Activated T-cell treated with anti-CD3 and anti-CD28 coated beads for 48 hours (primary cell): ENCODE results near the gene KIF13A.
"Not testable (repeated sequence)": the region's sequence is repeated elsewhere in the genome, so short reads cannot be mapped to it uniquely, and the experiment has no call there.

Experiments used
- DNase-seq: peaks from one replicate; pipeline ENCODE4 v3.0.0-alpha.2; 2020; ENCODE audit warnings: low read depth

KIF13A gene

DNA sequence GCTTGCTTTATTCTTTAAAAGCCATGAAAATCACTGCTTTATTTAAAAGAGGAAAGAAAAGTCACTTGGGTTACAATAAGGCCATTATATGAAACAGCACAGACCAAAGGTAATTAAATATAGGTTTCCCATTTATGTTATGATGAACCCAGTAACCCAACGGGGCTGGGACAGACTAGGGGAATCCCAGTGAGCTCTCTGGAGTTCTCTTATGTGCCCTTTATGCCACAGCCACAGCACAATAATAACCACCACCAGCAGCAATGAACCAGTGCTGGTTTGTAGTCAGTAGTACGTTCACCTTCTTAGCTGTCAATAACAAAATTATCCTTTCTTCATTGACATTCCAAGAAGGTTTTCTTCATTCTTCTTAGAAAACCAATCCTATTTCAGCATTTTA is 87.4 kb downstream of the KIF13A start:
- no peak for DNase-seq

DNA sequence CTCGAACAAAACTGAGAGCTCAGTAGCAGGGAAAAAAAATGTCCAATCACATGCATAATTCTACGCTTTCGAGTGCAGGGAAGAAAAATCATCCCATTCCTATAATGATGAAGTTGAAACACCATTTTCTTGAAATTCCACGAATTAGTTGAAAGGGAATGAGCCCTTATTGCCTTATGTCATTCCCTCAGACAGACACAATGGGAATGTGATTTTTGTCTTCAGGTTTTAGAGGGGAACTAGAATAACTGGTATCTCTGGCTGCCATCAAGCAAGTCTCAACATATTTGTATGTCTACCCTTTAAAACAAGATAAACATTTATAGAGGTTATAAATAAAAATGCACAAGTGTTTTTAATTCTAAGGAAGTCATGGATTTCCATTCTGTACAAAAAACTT is 87.9 kb downstream of the KIF13A start:
- DNase-seq = no peak

DNA sequence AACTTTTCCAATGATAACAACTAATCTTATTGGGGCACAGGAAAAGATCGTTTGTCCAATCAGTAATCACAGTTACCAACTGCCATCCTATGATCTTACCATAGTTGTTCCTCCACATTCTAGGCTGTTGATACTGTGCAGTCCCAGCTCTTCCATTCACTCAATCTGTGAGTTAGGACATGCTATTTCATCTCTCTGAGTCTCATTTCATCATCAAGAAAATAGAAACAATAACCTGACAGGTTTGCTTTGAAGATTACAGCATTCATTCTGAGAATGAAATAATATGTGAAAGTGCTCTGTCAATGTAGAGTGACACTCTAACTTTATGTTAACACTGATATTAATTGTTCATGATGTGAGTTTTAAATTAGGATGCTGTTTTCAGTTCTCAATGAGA is 89.8 kb downstream of the KIF13A start:
- DNase-seq = no peak

DNA sequence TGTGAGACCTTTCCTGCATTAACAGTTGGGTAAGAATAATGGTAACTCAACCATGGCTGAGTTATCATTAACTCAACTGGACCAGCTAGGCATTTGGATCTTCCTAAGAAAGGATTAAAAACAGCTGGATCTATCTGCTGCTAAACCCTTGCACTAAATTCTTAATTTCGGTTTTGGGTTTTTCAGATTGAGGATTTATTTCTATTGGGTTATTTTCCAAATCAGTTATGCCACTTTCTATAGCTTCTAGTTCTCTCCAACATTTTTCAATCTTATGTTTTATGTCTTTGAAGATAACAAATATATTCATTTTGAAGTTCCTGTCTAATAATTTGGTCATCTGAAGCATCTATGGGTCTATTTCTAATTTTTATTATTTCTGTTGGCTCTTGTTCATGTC is 92.5 kb downstream of the KIF13A start:
- no peak for DNase-seq

DNA sequence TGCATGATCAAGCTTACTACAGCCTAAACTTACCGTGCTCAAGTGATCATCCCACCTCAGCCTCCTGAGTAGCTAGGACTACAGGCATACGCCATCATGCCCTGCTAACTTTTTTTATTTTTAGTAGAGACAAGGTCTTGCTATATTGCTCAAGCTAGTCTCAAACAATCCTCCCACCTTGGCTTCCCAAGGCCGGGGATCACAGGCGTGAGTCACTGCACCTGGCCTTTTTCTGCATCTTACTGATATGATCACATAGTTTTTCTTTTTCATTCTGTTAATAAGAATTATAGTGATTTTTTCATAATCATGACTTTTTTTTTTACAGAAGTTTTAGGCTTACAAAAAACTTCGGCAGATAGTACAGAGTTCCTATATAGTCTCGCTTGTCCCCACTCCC is 93.2 kb downstream of the KIF13A start:
- DNase-seq = no peak

DNA sequence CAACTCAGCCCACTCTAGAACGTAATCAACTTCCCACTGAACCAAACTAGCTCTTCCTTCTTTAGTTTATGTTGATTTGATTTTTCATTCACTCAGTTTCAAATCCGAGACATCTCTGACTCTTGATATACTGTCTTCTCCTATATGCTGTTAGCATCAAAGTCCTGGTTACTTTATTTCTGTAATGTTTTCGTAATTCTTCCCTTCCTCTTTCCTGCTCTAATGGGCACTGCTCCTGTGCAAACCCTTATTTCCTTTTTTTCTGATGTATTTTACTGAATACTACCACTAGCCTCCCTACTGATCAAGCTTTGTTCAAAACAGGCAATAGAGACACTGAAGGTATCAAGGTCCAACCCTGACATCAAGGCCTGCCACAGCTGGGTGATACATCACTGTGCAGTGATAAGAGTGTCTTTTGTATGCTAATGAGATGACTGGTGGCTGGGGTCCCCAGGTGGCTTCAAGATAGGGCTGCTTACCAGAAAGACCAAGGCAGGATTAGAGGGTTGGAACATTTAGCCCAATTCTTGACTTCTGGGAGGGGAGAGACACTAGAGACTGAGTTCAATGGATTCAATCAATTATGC is 95.2 kb downstream of the KIF13A start:
- no peak for DNase-seq

DNA sequence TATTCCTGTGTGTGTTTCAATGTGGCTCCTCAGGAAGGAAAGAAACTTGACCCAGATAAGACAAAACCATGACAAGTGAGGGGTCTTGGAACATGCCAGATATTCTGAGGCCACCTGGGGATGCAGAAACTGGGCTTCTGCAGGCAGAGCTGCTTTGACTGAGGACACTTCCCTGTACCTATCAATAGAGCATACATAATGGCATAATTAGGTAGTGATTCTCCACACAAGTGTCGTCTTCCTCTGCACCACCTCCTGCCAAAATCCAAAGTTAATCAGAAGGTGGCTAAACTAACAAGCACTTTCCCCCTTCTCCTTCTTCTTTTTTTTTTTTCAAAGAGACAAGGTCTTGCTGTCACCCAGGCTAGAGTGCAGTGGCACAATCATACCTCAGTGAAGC is 97.1 kb downstream of the KIF13A start:
- DNase-seq = no peak

DNA sequence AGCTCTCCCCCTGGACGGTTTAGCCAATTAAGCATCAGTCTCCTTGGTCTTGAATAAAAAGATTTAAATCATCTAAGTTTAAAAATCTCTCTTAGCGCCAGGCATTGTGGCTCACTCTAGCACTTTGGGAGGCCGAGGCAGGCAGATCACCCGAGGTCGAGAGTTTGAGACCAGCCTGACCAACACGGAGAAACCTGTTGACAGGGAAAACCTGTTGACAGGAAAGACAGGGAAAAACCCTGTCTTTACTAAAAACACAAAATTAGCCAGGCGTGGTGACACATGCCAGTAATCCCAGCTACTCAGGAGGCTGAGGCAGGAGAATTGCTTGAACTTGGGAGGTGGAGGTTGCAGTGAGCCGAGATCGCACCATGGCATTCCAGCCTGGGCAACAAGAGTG is 97.7 kb downstream of the KIF13A start:
- not testable (repeated sequence) for DNase-seq

DNA sequence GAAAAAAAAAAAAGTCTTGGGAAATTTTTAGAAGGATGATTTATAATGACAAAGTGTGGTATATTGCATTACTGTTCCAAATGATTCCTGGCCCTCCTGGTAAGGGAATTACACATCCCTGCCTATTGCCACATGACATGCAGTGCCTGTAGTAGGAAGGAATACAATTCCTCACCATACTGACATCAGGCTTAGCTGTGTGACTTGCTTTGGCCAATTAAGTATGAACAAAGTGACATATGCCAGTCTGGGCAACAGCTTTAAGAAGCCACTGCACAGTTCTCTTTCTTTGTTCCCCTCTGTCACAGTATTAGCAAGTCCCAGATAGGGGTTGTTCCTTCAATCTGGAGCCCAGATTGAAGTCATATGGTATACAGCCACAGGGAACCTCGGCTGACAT is 100.5 kb downstream of the KIF13A start:
- DNase-seq = no peak

DNA sequence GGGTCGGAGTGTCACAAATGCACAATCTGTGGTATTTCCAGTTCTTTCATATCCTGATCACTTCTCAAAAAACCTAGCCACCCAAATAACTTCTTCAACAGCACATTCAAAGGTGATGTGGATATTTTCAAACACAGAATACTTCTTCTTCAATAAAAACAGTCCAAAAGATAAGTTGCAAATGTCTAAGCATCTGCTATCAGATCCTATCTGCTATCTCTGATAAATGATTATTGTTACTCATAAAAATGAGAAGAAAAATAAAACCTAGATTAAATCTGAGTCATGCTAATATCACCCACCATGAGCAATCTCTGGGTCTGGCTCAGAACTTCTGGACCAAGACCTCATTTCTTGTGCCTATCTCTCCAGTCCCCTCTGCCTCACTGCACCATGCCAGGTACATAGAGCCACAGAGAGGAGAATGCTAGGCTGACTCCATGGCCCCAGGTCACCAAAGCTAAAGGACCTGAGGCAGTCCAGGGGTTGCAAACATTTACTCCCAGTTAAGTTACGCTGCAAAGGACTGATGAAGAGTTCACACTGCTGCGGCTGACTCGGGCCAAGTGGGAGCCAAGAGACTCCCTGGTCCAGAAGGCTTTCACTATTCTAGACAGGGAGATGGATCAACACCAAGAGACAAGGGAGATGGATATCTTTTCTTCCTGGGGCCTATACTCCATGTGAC is 101.4 kb downstream of the KIF13A start:
- DNase-seq = no peak

DNA sequence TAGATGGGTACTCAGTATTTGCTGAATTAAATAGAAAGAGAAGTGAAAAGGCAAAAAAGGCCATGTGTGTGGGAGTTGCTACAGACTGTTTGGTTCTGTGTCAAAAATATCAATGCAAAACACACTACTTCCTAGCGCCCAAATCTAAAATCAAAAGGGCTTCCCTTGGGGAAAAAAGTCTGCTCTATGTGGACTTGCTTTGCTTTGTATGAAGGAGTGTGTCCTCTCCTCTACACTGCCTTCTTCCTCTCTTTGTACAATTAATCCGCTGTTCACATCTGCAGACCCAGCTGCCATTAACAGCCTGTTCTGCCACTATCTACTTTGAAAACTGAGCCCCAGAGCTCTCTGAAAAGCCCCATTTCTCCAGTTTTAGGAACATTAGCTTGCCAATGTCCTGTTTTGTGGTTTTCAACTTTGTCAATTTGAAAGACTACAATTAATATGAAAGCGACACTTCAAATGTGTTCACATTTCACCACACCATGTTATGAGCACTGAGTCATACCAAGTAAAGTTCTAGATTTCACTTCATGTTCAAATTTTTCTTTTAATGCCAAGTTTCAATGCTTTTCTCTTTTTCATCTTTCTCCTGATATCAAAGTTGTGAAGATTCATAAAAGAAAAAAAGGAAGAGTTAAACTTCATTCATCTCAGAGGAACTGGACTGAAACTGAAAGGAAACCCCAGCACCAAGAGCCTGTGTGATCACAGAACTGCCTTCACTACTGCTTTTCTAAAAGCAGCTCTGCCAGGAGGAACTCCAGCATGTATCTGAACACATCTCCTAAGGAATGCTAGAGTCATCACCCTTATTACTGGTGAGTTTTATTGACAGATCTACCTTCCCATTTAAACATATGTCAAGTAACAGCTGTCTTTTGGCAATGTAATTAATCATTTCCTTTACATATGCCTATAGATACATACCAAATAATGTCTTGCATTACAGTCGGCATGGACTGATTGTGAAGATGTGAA is 102.6 kb downstream of the KIF13A start:
- no peak for DNase-seq

DNA sequence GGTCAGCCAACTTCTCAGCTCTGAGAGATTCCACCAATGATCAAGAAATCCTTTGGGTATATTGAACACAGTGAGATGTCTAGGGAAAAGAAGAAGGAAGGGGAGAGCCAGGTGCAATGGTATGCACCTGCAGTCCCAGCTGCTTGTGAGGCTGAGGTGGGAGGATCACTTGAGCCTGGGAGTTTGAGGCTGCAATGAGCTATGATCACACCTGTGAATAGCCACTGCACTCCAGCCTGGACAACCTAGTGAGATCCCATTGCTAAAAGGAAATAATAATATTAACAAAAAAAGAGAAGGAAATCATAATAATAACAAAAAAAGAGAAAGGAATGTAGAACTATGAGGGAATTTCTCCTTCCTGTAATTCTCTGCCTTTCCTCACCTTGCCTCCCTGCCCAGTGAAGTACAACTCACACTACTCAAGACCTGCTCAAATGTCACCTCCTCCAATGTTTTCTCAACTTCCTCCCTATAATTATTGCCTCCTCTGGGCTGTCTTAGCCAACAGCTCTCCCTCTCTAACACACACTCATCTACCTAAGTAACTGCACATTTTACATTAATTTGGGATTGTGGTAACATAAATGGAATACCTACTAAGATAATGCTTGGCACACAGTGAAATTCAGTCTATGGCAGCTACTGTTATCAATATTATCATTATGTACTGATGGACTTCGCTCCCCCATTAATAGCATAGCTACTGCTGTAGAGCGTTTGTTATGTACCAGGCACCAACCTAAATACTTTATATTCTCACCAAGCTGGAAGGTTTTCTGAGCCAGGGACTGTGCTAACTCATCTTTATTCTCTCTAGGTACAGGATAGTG is 103.6 kb downstream of the KIF13A start:
- no peak for DNase-seq

DNA sequence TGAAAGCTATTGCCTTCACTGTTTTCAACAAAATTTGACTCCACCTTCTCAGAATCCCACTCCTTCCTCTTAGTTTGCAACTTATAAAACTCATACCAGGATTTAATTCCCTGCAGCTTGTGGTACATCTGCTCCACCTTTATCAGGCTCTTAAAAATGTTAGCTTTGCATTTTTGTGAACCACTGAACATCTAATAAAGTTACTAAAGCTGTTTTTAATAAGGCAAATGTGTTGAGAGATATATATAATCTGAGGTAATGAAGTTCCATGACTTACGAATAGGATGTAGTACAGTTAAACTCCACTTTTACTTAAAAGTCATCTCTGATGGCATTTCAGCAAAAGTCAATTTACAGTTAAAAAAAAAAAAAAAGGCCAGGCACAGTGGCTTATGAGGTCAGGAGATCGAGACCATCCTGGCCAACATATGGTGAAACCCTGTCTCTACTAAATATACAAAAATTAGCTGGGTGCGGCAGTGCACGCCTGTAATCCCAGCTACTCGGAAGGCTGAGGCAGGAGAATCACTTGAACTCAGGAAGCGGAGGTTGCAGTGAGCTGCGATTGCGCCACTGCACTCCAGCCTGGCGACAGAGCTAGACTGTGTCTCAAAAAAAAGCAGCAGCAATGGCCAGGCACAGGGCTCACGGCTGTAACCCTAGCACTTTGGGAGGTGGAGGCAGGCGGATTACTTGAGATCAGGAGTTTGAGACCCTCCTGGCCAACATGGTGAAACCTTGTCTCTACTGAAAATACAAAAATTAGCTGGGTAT is 106.2 kb downstream of the KIF13A start:
- DNase-seq = no peak

DNA sequence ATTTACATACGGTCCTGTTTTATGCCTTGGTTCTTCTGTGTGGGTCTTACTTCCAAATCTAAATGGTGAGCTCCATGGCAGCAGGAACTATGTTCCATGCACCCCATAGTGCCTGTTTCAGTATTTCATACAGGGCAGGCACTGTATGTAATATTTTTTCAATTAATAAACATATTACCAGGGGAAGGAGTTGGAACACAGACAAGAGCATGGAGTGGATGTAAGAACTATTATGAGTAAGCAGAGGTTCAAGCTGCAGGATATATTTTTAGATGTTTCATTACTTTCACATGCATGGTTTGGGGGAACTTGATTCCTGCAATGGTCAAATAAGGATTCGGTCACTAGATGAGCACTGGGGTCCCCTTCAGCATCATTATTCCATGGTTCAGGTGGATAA is 108.3 kb downstream of the KIF13A start:
- DNase-seq = no peak

DNA sequence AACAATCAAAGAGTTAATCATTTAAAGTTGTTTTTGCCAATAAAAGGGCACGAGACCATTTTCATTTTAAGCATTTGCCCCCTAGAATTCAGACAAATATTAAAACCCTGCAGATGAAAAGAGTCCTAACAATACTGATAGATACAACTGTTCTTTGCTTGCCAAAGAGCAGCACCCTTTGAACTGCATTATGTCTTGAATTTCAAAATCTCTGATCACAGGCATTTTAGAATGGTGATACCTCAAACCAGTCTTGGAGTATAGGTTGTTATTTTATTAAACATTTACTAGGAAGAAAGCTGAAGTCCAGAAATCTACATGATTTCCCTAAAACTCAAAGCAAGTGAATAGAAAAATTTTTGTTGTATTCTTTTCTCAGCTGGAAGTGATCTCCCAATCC is 108.7 kb downstream of the KIF13A start:
- no peak for DNase-seq

DNA sequence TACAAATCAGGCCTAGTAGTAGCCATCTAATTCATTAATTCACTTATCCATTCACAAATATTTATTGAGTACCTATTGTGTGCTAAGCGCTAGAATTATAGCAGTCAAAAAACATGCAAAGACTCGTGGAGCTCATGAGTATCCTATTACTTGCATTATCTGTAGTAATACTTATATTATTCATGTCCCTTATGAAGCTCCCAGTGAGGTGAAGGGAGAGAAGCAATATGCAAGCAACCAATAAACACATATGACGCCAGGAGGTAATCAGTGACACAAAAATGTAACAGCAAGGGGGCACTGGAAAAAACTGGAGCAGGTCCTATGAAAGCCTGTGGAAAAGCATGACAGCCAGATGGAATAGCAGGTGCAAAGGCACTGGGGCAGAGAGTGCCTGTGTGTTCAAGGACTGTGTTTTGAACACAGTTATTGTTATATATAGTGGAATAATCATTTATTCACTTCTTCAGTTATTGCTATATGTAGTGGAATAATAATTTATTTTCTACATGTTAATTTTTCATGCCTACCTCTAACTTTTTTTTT is 109.5 kb downstream of the KIF13A start:
- no peak for DNase-seq

DNA sequence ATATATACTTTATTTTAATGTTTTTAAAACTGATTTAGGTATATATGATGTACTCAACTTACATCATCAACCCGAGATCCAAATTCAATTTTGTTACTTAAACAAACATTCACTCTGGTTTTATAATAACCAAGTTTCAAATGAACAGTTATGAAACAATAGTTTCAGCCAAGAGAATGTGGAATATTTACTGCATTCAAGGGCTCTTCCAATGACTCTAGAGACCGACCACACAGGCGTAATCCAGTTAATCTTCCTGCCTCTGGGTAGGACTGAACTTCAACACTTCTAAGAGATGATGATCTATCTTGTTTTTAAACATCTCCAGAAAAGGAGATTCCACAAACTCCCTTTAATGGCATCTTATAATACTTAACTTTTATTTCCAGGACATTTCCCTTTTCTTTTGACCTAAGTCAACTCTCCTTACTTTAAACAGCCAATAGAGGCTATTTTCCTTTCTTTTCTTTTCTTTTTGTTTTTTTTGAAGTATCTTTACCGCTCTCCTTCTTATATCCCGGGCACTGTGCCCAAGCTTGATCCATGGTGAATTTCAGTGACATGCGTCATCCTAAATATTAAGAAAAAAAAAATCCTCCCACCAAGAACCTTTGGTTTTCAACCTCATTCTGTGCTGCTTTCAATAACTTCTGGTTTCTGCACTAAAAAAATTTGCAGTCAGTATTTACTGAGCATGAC is 110.1 kb downstream of the KIF13A start:
- DNase-seq = no peak

DNA sequence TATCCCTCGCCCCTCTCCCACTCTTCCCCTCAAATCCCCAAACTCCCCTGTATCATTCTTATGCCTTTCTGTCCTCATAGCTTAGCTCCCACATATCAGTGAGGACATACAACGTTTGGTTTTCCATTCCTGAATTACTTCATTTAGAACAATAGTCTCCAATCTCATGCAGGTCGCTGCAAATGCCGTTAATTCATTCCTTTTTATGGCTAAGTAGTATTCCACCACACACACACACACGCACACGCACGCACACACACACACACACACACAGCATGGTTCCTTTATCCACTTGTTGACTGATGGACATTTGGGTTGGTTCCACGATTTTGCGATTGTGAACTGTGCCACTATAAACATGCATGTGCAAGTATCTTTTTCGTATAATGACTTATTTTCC is 112.7 kb downstream of the KIF13A start:
- DNase-seq = no peak

DNA sequence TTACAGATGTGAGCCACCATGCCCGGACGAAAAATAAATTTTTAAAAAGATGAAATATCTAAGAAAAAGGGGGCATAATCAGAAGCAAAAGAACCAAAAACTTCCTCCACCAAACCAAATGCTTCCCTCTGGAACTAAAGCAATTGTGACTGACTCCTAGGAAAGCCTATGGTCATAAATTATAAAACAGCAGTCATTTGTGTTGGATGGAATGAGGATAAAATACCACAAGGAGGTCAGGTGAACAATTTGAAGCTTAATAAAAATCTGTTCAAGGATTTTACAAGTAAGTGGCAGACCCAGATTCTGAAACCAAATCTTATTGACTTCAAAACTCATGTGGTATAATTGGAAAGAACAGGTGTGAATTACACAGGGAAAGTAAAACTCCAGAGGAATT is 114.5 kb downstream of the KIF13A start:
- no peak for DNase-seq

DNA sequence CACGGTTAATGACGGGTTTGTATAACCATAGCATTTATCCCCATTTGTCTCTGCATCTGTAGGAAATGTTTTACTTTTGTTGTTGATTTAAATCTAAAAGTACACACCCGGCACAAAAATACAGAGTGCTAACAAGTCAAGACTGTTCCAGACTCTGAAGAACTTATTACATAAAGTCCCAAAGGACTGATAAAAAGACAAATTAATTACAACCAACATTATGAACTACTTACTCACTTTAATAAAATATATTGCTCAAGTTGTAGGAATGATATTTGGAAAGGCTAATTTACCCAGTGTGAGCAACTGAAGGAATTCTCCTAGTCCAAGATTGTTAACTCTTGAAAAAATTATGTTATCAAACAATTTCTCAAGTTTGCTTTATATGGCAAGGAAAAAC is 115.6 kb downstream of the KIF13A start:
- DNase-seq = no peak

DNA sequence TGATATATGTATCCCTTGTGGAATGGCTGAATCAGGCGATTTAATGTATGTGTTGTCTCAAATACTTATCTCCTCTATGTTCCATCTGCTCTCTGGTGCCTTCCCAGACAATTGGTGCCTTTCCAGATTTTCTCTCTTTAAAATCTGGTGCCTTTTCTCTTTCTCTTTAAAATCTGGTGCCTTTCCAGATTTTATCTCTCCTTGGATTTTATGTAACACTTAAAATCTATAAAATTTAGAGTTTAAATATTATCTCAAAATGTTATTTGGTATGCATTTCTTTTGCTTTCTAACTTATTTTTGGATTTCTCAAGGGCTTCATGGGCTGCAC is 116.3 kb downstream of the KIF13A start:
- DNase-seq = no peak
